Chondrocyte (in vitro differentiated cells): ENCODE measurements around the gene CACNB2. TPM values are rescaled to one million over a fixed set of nuclear protein-coding genes. Genes with fewer than 3 reads are reported as not detected.

Experiments
- DNase-seq: peaks from one replicate; pipeline ENCODE4 v3.0.0; 2021; ENCODE audit warnings: mixed read lengths, low spot score
- H3K27ac Mint-ChIP-seq: one replicate; pipeline ENCODE4 v1.8.0; 2021; ENCODE audit warnings: mild to moderate bottlenecking, moderate library complexity, mixed read lengths; ENCODE audit not compliant: unreplicated experiment
- H3K27me3 Mint-ChIP-seq: 2 replicates; pipeline ENCODE4 v1.8.0; 2021; ENCODE audit warnings: low read depth, mixed read lengths
- H3K36me3 Mint-ChIP-seq: 2 replicates; pipeline ENCODE4 v1.8.0; 2021; ENCODE audit warnings: low read depth, mixed read lengths
- H3K4me1 Mint-ChIP-seq: 2 replicates; pipeline ENCODE4 v1.8.0; 2021; ENCODE audit warnings: low read depth, mild to moderate bottlenecking, mixed read lengths
- H3K4me3 Mint-ChIP-seq: one replicate; pipeline ENCODE4 v1.8.0; 2021; ENCODE audit warnings: mild to moderate bottlenecking, moderate library complexity, mixed read lengths; ENCODE audit not compliant: unreplicated experiment
- H3K9me3 Mint-ChIP-seq: 2 replicates; pipeline ENCODE4 v1.8.0; 2021; ENCODE audit warnings: low read depth, mixed read lengths
- total RNA-seq: library from RNA; stranded (reverse); gene quantifications from 3 replicates; pipeline ENCODE4 v1.2.1, GENCODE V29; 2021
- TF ChIP-seq, protein P1 (sequence below): fragments of 200-600 bp; sonication (generic); IDR thresholded peaks from 2 replicates; pipeline ENCODE4 v1.5.0; 2021; ENCODE audit warnings: antibody characterized with exemption, mild to moderate bottlenecking, moderate library complexity

CACNB2 gene
- total RNA-seq, 1 donor from 2014 or later = 0.25 TPM

DNA sequence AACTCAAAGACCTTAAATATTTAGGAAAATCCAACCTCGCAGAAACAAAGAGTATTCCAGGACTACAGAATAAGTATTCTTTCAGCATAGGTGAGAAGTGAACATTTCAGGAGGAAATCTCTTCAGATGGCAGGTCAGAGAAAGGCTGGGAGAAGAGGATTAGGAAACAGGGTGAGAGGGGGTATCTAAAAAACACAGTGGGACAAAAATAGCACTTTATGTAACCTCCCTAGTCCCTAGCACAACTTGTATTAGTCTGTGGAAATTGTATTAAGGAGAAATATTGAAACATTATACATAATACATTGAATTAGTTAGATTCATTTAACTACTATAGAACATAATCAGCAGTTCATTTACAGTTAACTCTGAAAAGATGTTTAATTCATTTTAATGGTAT is 192.3 kb downstream of the CACNB2 start:
- no peak overlapping the region for H3K4me3 Mint-ChIP-seq
- DNase-seq = no peak
- H3K4me1 Mint-ChIP-seq = no peaks in the 10 kb centered on the region

GRCh38 chr10:18333621-18334020 is 193.4 kb downstream of the CACNB2 start:
- Mint-ChIP-seq H3K4me1 (no peaks in the 10 kb centered on the region), H3K36me3 (no peaks in the 10 kb centered on the region), H3K9me3 (no peaks in the 10 kb centered on the region), H3K27ac (no peak overlapping the region), H3K4me3 (no peak overlapping the region), H3K27me3 (peaks cover 5% of the 10 kb centered on the region)
- TF ChIP-seq, protein P1, sequence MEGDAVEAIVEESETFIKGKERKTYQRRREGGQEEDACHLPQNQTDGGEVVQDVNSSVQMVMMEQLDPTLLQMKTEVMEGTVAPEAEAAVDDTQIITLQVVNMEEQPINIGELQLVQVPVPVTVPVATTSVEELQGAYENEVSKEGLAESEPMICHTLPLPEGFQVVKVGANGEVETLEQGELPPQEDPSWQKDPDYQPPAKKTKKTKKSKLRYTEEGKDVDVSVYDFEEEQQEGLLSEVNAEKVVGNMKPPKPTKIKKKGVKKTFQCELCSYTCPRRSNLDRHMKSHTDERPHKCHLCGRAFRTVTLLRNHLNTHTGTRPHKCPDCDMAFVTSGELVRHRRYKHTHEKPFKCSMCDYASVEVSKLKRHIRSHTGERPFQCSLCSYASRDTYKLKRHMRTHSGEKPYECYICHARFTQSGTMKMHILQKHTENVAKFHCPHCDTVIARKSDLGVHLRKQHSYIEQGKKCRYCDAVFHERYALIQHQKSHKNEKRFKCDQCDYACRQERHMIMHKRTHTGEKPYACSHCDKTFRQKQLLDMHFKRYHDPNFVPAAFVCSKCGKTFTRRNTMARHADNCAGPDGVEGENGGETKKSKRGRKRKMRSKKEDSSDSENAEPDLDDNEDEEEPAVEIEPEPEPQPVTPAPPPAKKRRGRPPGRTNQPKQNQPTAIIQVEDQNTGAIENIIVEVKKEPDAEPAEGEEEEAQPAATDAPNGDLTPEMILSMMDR = no peak
- DNase-seq = no peak

More for the DNA sequence above, 192.3 kb downstream of the CACNB2 start:
- peaks cover 8% of the 10 kb centered on the region for H3K27me3 Mint-ChIP-seq
- no peak overlapping the region for H3K27ac Mint-ChIP-seq
- no peaks in the 10 kb centered on the region for H3K9me3 Mint-ChIP-seq
- no peaks in the 10 kb centered on the region for H3K36me3 Mint-ChIP-seq
- TF ChIP-seq, protein P1 = no peak

DNA sequence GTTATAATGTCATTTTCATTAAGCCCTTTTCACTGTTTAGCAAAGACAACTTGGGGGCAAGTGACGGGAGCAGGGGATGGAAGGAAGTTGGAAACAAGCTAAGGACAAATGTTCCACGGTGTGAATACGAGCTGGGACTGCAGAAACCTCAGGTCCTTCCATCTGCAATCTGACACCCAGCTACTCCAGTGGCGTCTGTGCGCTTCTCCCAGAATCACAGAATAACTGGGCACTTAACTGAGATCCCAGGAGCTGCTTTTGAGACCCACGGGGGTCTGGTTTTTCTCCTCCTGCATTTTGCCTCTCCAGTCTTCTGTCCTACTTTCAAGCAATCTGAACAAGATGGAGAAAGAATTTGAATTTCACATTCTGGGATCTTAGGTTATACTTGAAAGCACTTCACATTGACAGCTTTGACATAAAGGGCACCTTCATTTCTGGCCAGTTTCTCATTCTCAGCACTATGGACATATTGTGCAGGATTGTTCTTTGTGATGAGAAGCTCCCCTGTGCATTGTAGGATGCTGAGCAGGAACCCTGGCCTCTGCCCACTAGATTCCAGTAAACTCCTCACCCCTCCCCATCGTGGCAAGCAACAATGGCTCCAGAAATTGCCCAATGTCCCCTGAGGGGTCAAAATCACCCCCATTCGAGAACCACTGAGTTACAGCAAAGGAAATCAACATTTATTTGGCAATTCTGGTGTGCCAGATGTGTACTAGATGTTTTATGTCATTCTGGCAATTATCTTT is 194.1 kb downstream of the CACNB2 start:
- H3K4me1 Mint-ChIP-seq = no peaks in the 10 kb centered on the region
- H3K36me3 Mint-ChIP-seq = no peaks in the 10 kb centered on the region
- TF ChIP-seq, protein P1 = no peak
- H3K9me3 Mint-ChIP-seq = no peaks in the 10 kb centered on the region
- no peak overlapping the region for H3K27ac Mint-ChIP-seq
- no peak for DNase-seq
- H3K27me3 Mint-ChIP-seq = peaks cover 5% of the 10 kb centered on the region
- H3K4me3 Mint-ChIP-seq = no peak overlapping the region

- Mint-ChIP-seq H3K36me3 (no peaks in the 10 kb centered on the region), H3K9me3 (no peaks in the 10 kb centered on the region), H3K4me3 (no peak overlapping the region), H3K27ac (no peak overlapping the region), H3K4me1 (no peaks in the 10 kb centered on the region), H3K27me3 (peaks cover 2% of the 10 kb centered on the region)
- DNase-seq = no peak
- TF ChIP-seq, protein P1 = no peak
These were observed 200.3 kb downstream of the CACNB2 start for GRCh38 chr10:18340496-18341051.

GRCh38 chr10:18341055-18341454 is 200.8 kb downstream of the CACNB2 start:
- TF ChIP-seq, protein P1 = no peak
- no peak overlapping the region for H3K4me3 Mint-ChIP-seq

More at GRCh38 chr10:18341055-18341454, 200.8 kb downstream of the CACNB2 start:
- no peaks in the 10 kb centered on the region for H3K4me1 Mint-ChIP-seq
- peaks cover 2% of the 10 kb centered on the region for H3K27me3 Mint-ChIP-seq
- H3K36me3 Mint-ChIP-seq = no peaks in the 10 kb centered on the region
- no peaks in the 10 kb centered on the region for H3K9me3 Mint-ChIP-seq
- no peak overlapping the region for H3K27ac Mint-ChIP-seq
- DNase-seq = no peak
